HG03097 (cell line): ENCODE results near the gene PGLYRP4.

Experiments
- ATAC-seq: cut with Tn5 transposase; IDR thresholded peaks from one replicate; pipeline ENCODE4 v1.9.1; 2021; ENCODE audit not compliant: unreplicated experiment, low FRiP score

The PGLYRP4 gene

GRCh38 chr1:153379591-153379990 lies 30.9 kb upstream of the PGLYRP4 start:
- ATAC-seq: no peak

- ATAC-seq: no peak
These were observed 26.9 kb upstream of the PGLYRP4 start, which contains the start of gene S100A12 for GRCh38 chr1:153375511-153375910. S100A12 (minus strand) TSS chr1:153375621; CDS start chr1:153374592, 1,029 bp downstream.

GRCh38 chr1:153374071-153374470 lies 25.4 kb upstream of the PGLYRP4 start:
- no peak for ATAC-seq

GRCh38 chr1:153372571-153372970 lies 23.9 kb upstream of the PGLYRP4 start:
- ATAC-seq: no peak

GRCh38 chr1:153371231-153371630 lies 22.6 kb upstream of the PGLYRP4 start:
- no peak for ATAC-seq

GRCh38 chr1:153370146-153370545 lies 21.5 kb upstream of the PGLYRP4 start:
- no peak for ATAC-seq

GRCh38 chr1:153368495-153368894 lies 19.9 kb upstream of the PGLYRP4 start:
- no peak for ATAC-seq

- no peak for ATAC-seq
These were observed 18.4 kb upstream of the PGLYRP4 start for GRCh38 chr1:153367090-153367489.

- no peak for ATAC-seq
These were observed 17.6 kb upstream of the PGLYRP4 start for GRCh38 chr1:153366261-153366660.

- ATAC-seq: no peak
These were observed 17.1 kb upstream of the PGLYRP4 start for GRCh38 chr1:153365696-153366095.

- ATAC-seq: no peak
These were observed 16.4 kb upstream of the PGLYRP4 start for GRCh38 chr1:153364766-153365666.

- no peak for ATAC-seq
These were observed 15.5 kb upstream of the PGLYRP4 start for GRCh38 chr1:153364156-153364555.

GRCh38 chr1:153363641-153364040 lies 15.0 kb upstream of the PGLYRP4 start:
- no peak for ATAC-seq

- ATAC-seq: no peak
These were observed 13.6 kb upstream of the PGLYRP4 start for GRCh38 chr1:153362187-153362775.

- ATAC-seq: no peak
These were observed 13.0 kb upstream of the PGLYRP4 start for GRCh38 chr1:153361480-153362109.

- no peak for ATAC-seq
These were observed 12.2 kb upstream of the PGLYRP4 start for GRCh38 chr1:153360592-153361479.

- no peak for ATAC-seq
These were observed 11.5 kb upstream of the PGLYRP4 start for GRCh38 chr1:153360190-153360589.

GRCh38 chr1:153359241-153359640 lies 10.6 kb upstream of the PGLYRP4 start:
- no peak for ATAC-seq

GRCh38 chr1:153358691-153358975 lies 10.0 kb upstream of the PGLYRP4 start:
- no peak for ATAC-seq

GRCh38 chr1:153357853-153358690 lies 9.4 kb upstream of the PGLYRP4 start, which contains the start of gene S100A9:
S100A9 (plus strand) TSS chr1:153357854; CDS start chr1:153358284, 430 bp downstream.
- ATAC-seq: no peak
